CD14-positive monocyte (primary cell): ENCODE results near the gene IKZF4. TPM values are rescaled to one million over a fixed set of nuclear protein-coding genes. Genes with fewer than 3 reads are reported as not detected.

Experiments
- DNase-seq, 3 donors: peaks; one replicate each; pipeline ENCODE4 v3.0.0-alpha.2; 2011 to 2022
- H2AFZ ChIP-seq: 2 replicates; pipeline ENCODE4 v1.6.0; 2012; ENCODE audit warnings: mild to moderate bottlenecking, low read depth, low read length, inconsistent platforms; ENCODE audit not compliant: insufficient read depth, poor library complexity, severe bottlenecking
- H3K27ac ChIP-seq, 2 donors: 1 replicate in 1 of 2; 2 replicates in 1 of 2; pipeline ENCODE4 v1.5.1; 2012 to 2013; ENCODE audit warnings: low read length in 2 of 2, control low read depth in 1 of 2, inconsistent platforms in 1 of 2, low read depth in 1 of 2, mild to moderate bottlenecking in 1 of 2
- H3K27me3 ChIP-seq, 2 donors: one replicate each; pipeline versions ENCODE4 v1.6.0 to v1.6.1; 2011 to 2013; ENCODE audit warnings: low read length in 2 of 2; ENCODE audit not compliant: control insufficient read depth in 2 of 2, insufficient read depth in 2 of 2
- H3K36me3 ChIP-seq, 2 donors: replicated peaks in 1 of 2; 1 replicate in 1 of 2; 2 replicates in 1 of 2; pipeline versions ENCODE4 v1.5.1 to v1.6.1; 2012 to 2013; ENCODE audit warnings: low read length in 2 of 2, control low read depth in 1 of 2, inconsistent platforms in 1 of 2, mild to moderate bottlenecking in 1 of 2; ENCODE audit not compliant: insufficient read depth in 2 of 2, control insufficient read depth in 1 of 2
- H3K4me1 ChIP-seq, 2 donors: 1 replicate in 1 of 2; 2 replicates in 1 of 2; pipeline versions ENCODE4 v1.5.1 to v1.6.1; 2012 to 2013; ENCODE audit warnings: low read length in 2 of 2, control low read depth in 1 of 2, inconsistent platforms in 1 of 2, mild to moderate bottlenecking in 1 of 2, moderate library complexity in 1 of 2; ENCODE audit not compliant: insufficient read depth in 2 of 2, control insufficient read depth in 1 of 2
- H3K4me2 ChIP-seq: replicated peaks from 2 replicates; pipeline ENCODE3; 2012; ENCODE audit warnings: low read length, moderate library complexity, mild to moderate bottlenecking; ENCODE audit not compliant: poor library complexity, severe bottlenecking; ENCODE audit errors: extremely low read depth
- H3K4me3 ChIP-seq, 3 experiments: fragments of 200-600 bp in 1 of 3; sonication (generic) in 1 of 3; replicated peaks in 1 of 3; 1 replicate in 2 of 3; 2 replicates in 1 of 3; pipeline ENCODE4 v1.5.1; 2011 to 2013; ENCODE audit warnings: low read length in 3 of 3, mild to moderate bottlenecking in 3 of 3, control low read depth in 2 of 3, low read depth in 2 of 3, inconsistent platforms in 1 of 3, moderate library complexity in 1 of 3
- H3K79me2 ChIP-seq: 2 replicates; pipeline ENCODE4 v1.6.0; 2012; ENCODE audit warnings: mild to moderate bottlenecking, control low read depth, inconsistent platforms, low read length, moderate library complexity; ENCODE audit not compliant: insufficient read depth
- H3K9ac ChIP-seq: 2 replicates; pipeline ENCODE4 v1.6.0; 2017; ENCODE audit warnings: low read length, mild to moderate bottlenecking; ENCODE audit not compliant: insufficient read depth, poor library complexity, severe bottlenecking
- H3K9me3 ChIP-seq, 2 donors: replicated peaks in 1 of 2; 1 replicate in 1 of 2; 2 replicates in 1 of 2; pipeline versions ENCODE4 v1.5.1 to v1.6.1; 2012 to 2013; ENCODE audit warnings: low read length in 2 of 2, control low read depth in 1 of 2; ENCODE audit not compliant: control insufficient read depth in 1 of 2, insufficient read depth in 1 of 2
- H4K20me1 ChIP-seq: 2 replicates; pipeline ENCODE4 v1.6.0; 2012; ENCODE audit warnings: mild to moderate bottlenecking, low read length, control low read depth, moderate library complexity; ENCODE audit not compliant: insufficient read depth
- H3K27ac Mint-ChIP-seq, 7 donors: one replicate each; pipeline ENCODE4 v1.8.0; 2020; ENCODE audit warnings: mild to moderate bottlenecking in 7 of 7, mixed read lengths in 7 of 7, moderate library complexity in 6 of 7, inconsistent platforms in 2 of 7
- H3K27me3 Mint-ChIP-seq, 3 donors: one replicate each; pipeline ENCODE4 v1.8.0; 2021 to 2022; ENCODE audit warnings: low read depth in 3 of 3, mild to moderate bottlenecking in 3 of 3, mixed read lengths in 3 of 3, moderate library complexity in 3 of 3, inconsistent platforms in 1 of 3
- H3K36me3 Mint-ChIP-seq, 2 donors: one replicate each; pipeline ENCODE4 v1.8.0; 2020; ENCODE audit warnings: mixed read lengths in 2 of 2, inconsistent platforms in 1 of 2, mild to moderate bottlenecking in 1 of 2
- H3K4me1 Mint-ChIP-seq: one replicate; pipeline ENCODE4 v1.8.0; 2020; ENCODE audit warnings: mild to moderate bottlenecking, mixed read lengths
- H3K4me3 Mint-ChIP-seq, 2 donors: one replicate each; pipeline ENCODE4 v1.8.0; 2020; ENCODE audit warnings: mild to moderate bottlenecking in 2 of 2, mixed read lengths in 2 of 2, moderate library complexity in 1 of 2
- H3K9me3 Mint-ChIP-seq, 7 donors: one replicate each; pipeline ENCODE4 v1.8.0; 2020 to 2022; ENCODE audit warnings: mixed read lengths in 7 of 7, mild to moderate bottlenecking in 6 of 7, moderate library complexity in 6 of 7, inconsistent platforms in 2 of 7
- CTCF ChIP-seq: fragments of 200-600 bp; IDR thresholded peaks from one replicate; pipeline ENCODE4 v1.8.0; 2022; ENCODE audit warnings: antibody characterized with exemption, mild to moderate bottlenecking
- WGBS: methylation state at CpG from one replicate; pipeline ENCODE4 v1.1.5; 2013; ENCODE audit warnings: missing lambda C conversion rate; ENCODE audit not compliant: insufficient coverage; 5-methylcytosine and 5-hydroxymethylcytosine counted together
- intact Hi-C, 2 donors: fragments of 100-400 bp; cut with micrococcal nuclease; formaldehyde crosslinking; loops; one replicate each; pipeline versions ENCODE4 v1.15.0 to v1.15.1; 2023
- polyA plus RNA-seq, 3 donors: library from polyadenylated mRNA; depleted of rRNA in 1 of 3; unstranded in 2 of 3; stranded (reverse) in 1 of 3; fragments of 300-500 nt in 2 of 3; fragments of >200 nt in 1 of 3; fragmentation: Illumina TruSeq in 2 of 3; gene quantifications; 1 replicate in 2 of 3; 2 replicates in 1 of 3; pipeline ENCODE4 v1.2.3, GENCODE V29; 2012 to 2021

IKZF4 gene
- polyA plus RNA-seq, 3 donors, result 0.09 to 4.9 (median 1.3) TPM

- H3K27ac ChIP-seq, result no peak overlapping the region
- H4K20me1 ChIP-seq, result no peaks in the 10 kb centered on the region
- H3K4me1 ChIP-seq, result peaks cover 20 to 27% of the 10 kb centered on the region in 2 donors
- no peaks in the 10 kb centered on the region for H3K9me3 ChIP-seq
- no peaks in the 10 kb centered on the region for H3K79me2 ChIP-seq
- DNase-seq, result no peak
- H3K36me3 ChIP-seq, result peaks cover 4 to 7% of the 10 kb centered on the region in 2 donors
- peak overlapping the region; percentile 43 for H3K9ac ChIP-seq
- no peaks in the 10 kb centered on the region for H3K9me3 Mint-ChIP-seq
- H2AFZ ChIP-seq, result peak overlapping the region; percentile 80
- no peak overlapping the region for H3K4me3 ChIP-seq
- H3K27ac Mint-ChIP-seq, result peak overlapping the region in 2 of 7 donors; percentile 57 to 80
- intact Hi-C loops, result loop anchor here in 1 of 2 donors (10.0 kb wide), 1 partner anchor 277 kb away; the partner anchor contains the start of gene GDF11
- WGBS, result no CpG with 5 or more reads among the region's 2 CpGs
- peaks cover 0 to 4% (median 2%) of the 10 kb centered on the region in 3 donors for H3K27me3 Mint-ChIP-seq
- H3K4me3 Mint-ChIP-seq, result peak overlapping the region in 1 of 2 donors; percentile 9
- peak overlapping the region; percentile 78 for H3K4me2 ChIP-seq
- H3K36me3 Mint-ChIP-seq, result peaks cover 17 to 19% of the 10 kb centered on the region in 2 donors
- H3K4me1 Mint-ChIP-seq, result peaks cover 23% of the 10 kb centered on the region
- TF ChIP-seq CTCF, result no peak
- no peaks in the 10 kb centered on the region for H3K27me3 ChIP-seq
These were observed 1.1 kb downstream of the IKZF4 start for GRCh38 chr12:56021889-56022497.

- H3K36me3 ChIP-seq, result peaks cover 20 to 24% of the 10 kb centered on the region in 2 donors
- Mint-ChIP-seq H3K4me3 (no peak overlapping the region), H3K27me3 (peaks cover 0 to 6% (median 0%) of the 10 kb centered on the region in 3 donors), H3K27ac (peak overlapping the region in 1 of 7 donors; percentile 21), H3K9me3 (no peaks in the 10 kb centered on the region), H3K4me1 (no peaks in the 10 kb centered on the region), H3K36me3 (peaks cover 31 to 40% of the 10 kb centered on the region in 2 donors)
- no peak overlapping the region for H2AFZ ChIP-seq
- no peak for DNase-seq
- no peaks in the 10 kb centered on the region for H3K9me3 ChIP-seq
- no peaks in the 10 kb centered on the region for H3K27me3 ChIP-seq
- H4K20me1 ChIP-seq, result no peaks in the 10 kb centered on the region
- no peak for TF ChIP-seq CTCF
- no peak overlapping the region for H3K4me3 ChIP-seq
- no peak overlapping the region for H3K27ac ChIP-seq
- no peaks in the 10 kb centered on the region for H3K4me1 ChIP-seq
- no peak overlapping the region for H3K4me2 ChIP-seq
- WGBS, result 100% methylated on average over 1 of the region's 5 CpGs
- H3K9ac ChIP-seq, result no peak overlapping the region
- H3K79me2 ChIP-seq, result no peaks in the 10 kb centered on the region
- intact Hi-C loops, result loop anchor here in 1 of 2 donors (2.0 to 10.0 kb wide), 2 partner anchors 32 to 284 kb away; partner anchors contain the start of genes GDF11 and SUOX
These were observed 7.8 kb downstream of the IKZF4 start for GRCh38 chr12:56028511-56029165.
